GM23248 (cell line): ENCODE results near the gene DNAH14. TPM values are rescaled to one million over a fixed set of nuclear protein-coding genes. Genes with fewer than 3 reads are reported as not detected.
"Not testable (repeated sequence)": the region's sequence is repeated elsewhere in the genome, so short reads cannot be mapped to it uniquely, and the experiment has no call there.

ENCODE experiments used
- DNase-seq: peaks from one replicate; pipeline ENCODE4 v3.0.0-alpha.2; 2015
- H2AFZ ChIP-seq: fragments of 200-600 bp; sonication (generic); 2 replicates; pipeline ENCODE4 v1.6.1; 2016; ENCODE audit warnings: antibody characterized with exemption
- H3F3A ChIP-seq: fragments of 200-600 bp; sonication (generic); 2 replicates; pipeline ENCODE4 v1.6.1; 2016; ENCODE audit warnings: mild to moderate bottlenecking, antibody characterized with exemption, mixed run types; ENCODE audit not compliant: insufficient read depth
- H3K27ac ChIP-seq: fragments of 200-600 bp; sonication (generic); 2 replicates; pipeline ENCODE4 v1.5.1; 2016; ENCODE audit warnings: mild to moderate bottlenecking
- H3K27me3 ChIP-seq: fragments of 200-600 bp; sonication (generic); replicated peaks from 2 replicates; pipeline ENCODE4 v1.6.1; 2016; ENCODE audit warnings: mild to moderate bottlenecking; ENCODE audit not compliant: insufficient read depth
- H3K36me3 ChIP-seq: fragments of 200-600 bp; sonication (generic); 2 replicates; pipeline ENCODE4 v1.6.1; 2016; ENCODE audit warnings: low read depth, mild to moderate bottlenecking
- H3K4me1 ChIP-seq: fragments of 200-600 bp; sonication (generic); 2 replicates; pipeline ENCODE4 v1.6.1; 2016; ENCODE audit warnings: mild to moderate bottlenecking; ENCODE audit not compliant: insufficient read depth
- H3K4me2 ChIP-seq: fragments of 200-600 bp; sonication (generic); one replicate; pipeline ENCODE4 v1.6.1; 2016; ENCODE audit warnings: mild to moderate bottlenecking; ENCODE audit not compliant: unreplicated experiment
- H3K4me3 ChIP-seq: fragments of 200-600 bp; sonication (generic); 2 replicates; pipeline ENCODE4 v1.5.1; 2016; ENCODE audit warnings: mild to moderate bottlenecking
- H3K79me2 ChIP-seq: fragments of 200-600 bp; sonication (generic); 2 replicates; pipeline ENCODE4 v1.6.1; 2016; ENCODE audit warnings: mild to moderate bottlenecking; ENCODE audit not compliant: insufficient read depth
- H3K9ac ChIP-seq: fragments of 200-600 bp; sonication (generic); 2 replicates; pipeline ENCODE4 v1.6.1; 2016; ENCODE audit warnings: mild to moderate bottlenecking
- H3K9me2 ChIP-seq: fragments of 200-600 bp; sonication (generic); 2 replicates; pipeline ENCODE4 v1.6.1; 2016; ENCODE audit warnings: mixed run types, mild to moderate bottlenecking, moderate library complexity; ENCODE audit not compliant: insufficient read depth
- H3K9me3 ChIP-seq: fragments of 200-600 bp; sonication (generic); one replicate; pipeline ENCODE4 v1.6.1; 2017; ENCODE audit warnings: low read depth
- H4K20me1 ChIP-seq: fragments of 200-600 bp; sonication (generic); 2 replicates; pipeline ENCODE4 v1.6.0; 2016; ENCODE audit not compliant: insufficient read depth
- EZH2 ChIP-seq: fragments of 200-600 bp; sonication (generic); IDR thresholded peaks from 2 replicates; pipeline ENCODE4 v1.6.1; 2018; ENCODE audit warnings: antibody characterized with exemption, mild to moderate bottlenecking; ENCODE audit not compliant: insufficient read depth, poor library complexity, severe bottlenecking
- EZH2phosphoT487 ChIP-seq: fragments of 200-600 bp; sonication (generic); IDR thresholded peaks from 2 replicates; pipeline ENCODE4 v1.6.1; 2018; ENCODE audit warnings: antibody characterized with exemption, moderate library complexity, mild to moderate bottlenecking, low read depth; ENCODE audit not compliant: insufficient read depth
- WGBS, 2 experiments: methylation state at CpG; one replicate each; pipeline ENCODE4 v1.1.6; 2015 to 2017; ENCODE audit warnings: low lambda C conversion rate in 2 of 2, low coverage in 1 of 2; ENCODE audit errors: missing lambda C conversion rate in 2 of 2; 5-methylcytosine and 5-hydroxymethylcytosine counted together
- in situ Hi-C: fragments of 300-500 bp; cut with MboI; formaldehyde crosslinking; loops from 2 replicates; pipeline ENCODE4 v1.15.0; 2020
- polyA plus RNA-seq: library from polyadenylated mRNA; unstranded; fragments of >200 nt; fragmentation: Nextera tagmentation; extraction: Ambion mirVana; gene quantifications from 2 replicates; pipeline ENCODE4 v1.2.1, GENCODE V29; 2016
- total RNA-seq: library from RNA; depleted of rRNA; stranded (reverse); fragments of >200 nt; shearing (Covaris generic); gene quantifications from 2 replicates; pipeline ENCODE4 v1.2.3, GENCODE V29; 2014

Gene DNAH14
- total and polyA plus RNA-seq, 2 experiments from 2014 or later: 9.9 to 20.8 TPM

DNA sequence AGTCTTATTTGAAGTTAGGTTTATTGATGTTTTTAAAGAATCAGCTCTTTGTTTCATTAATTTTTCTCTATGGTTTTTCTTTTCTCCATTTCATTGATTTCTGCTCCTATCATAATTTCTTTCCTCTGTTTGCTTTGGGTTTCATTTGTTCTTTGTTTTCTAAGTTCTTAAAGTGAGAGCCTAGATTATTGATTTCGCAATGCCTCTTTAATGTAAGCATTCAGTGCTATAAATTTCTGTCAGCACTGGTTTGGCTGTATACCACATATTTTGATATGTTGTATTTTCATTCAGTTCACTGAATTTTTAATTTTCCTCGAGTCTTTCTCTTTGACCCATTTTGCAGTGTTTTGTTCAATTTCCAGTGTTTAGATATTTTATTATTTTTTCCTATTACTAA lies 68.7 kb downstream of the DNAH14 start:
- WGBS, 2 experiments: 43 to 46% methylated on average over 2 of the region's 2 CpGs
- TF ChIP-seq EZH2: no peak
- no peak for TF ChIP-seq EZH2phosphoT487

DNA sequence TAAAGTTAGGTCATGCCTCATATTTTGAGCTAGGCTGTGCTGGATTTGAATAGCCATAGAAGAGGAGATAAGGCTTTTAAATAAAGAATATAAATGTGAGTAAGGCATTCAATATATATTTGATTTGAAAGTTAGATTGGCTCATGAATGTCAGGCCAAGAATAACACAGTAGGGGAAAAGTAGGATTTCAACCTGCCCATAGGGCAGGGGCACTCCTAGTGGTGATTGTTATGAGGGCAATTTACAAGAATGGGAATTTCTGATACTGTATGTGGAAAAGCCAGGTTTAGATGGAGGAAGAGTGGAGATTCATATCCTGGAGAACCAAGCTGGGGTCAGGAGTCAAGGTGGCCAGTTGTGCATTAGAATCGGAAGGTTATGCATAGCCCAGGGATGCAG lies 74.9 kb downstream of the DNAH14 start:
- no peaks in the 10 kb centered on the region for H3K36me3 ChIP-seq
- H3K9ac ChIP-seq: no peak overlapping the region
- no peaks in the 10 kb centered on the region for H3K79me2 ChIP-seq
- no peak overlapping the region for H3K27ac ChIP-seq
- H3K4me1 ChIP-seq: no peaks in the 10 kb centered on the region
- 86 to 97% methylated on average over 1 of the region's 1 CpG for WGBS, 2 experiments
- in situ Hi-C loops: no loop called here
- H3K27me3 ChIP-seq: no peaks in the 10 kb centered on the region
- H3K4me3 ChIP-seq: no peak overlapping the region
- TF ChIP-seq EZH2phosphoT487 (no peak), EZH2 (no peak)
- no peaks in the 10 kb centered on the region for H3K9me2 ChIP-seq
- peak; percentile 2 for DNase-seq
- H2AFZ ChIP-seq: no peak overlapping the region
- no peaks in the 10 kb centered on the region for H3F3A ChIP-seq
- no peaks in the 10 kb centered on the region for H3K9me3 ChIP-seq
- no peaks in the 10 kb centered on the region for H4K20me1 ChIP-seq
- no peak overlapping the region for H3K4me2 ChIP-seq

More for the DNA sequence above, 68.7 kb downstream of the DNAH14 start:
- H3F3A ChIP-seq: no peaks in the 10 kb centered on the region
- H3K9me2 ChIP-seq: no peaks in the 10 kb centered on the region
- DNase-seq: no peak
- no peak overlapping the region for H3K9ac ChIP-seq
- H3K36me3 ChIP-seq: no peaks in the 10 kb centered on the region
- no peaks in the 10 kb centered on the region for H3K9me3 ChIP-seq
- H4K20me1 ChIP-seq: no peaks in the 10 kb centered on the region
- no peak overlapping the region for H2AFZ ChIP-seq
- no peaks in the 10 kb centered on the region for H3K27me3 ChIP-seq
- H3K4me1 ChIP-seq: no peaks in the 10 kb centered on the region
- no peak overlapping the region for H3K27ac ChIP-seq
- in situ Hi-C loops: no loop called here
- no peak overlapping the region for H3K4me2 ChIP-seq
- no peak overlapping the region for H3K4me3 ChIP-seq
- no peaks in the 10 kb centered on the region for H3K79me2 ChIP-seq

DNA sequence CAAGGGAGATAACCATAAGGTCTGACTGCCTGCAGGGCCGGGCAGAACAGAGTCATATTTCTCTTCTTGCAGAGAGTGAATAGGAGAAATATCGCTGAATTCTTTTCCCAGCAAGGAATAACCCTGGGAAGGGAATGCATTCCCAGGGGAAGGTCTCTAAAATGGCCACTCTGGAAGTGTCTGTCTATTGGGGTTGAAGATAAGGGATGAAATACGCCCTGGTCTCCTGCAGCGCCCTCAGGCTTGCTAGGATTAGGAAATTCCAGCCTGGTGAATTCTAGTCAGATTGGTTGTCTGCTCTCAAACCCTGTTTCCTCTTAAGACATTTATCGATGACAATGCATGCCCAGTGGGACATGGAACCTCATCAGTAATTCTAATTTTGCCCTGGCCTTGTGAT lies 76.9 kb downstream of the DNAH14 start:
- H3F3A ChIP-seq, H3K4me2 ChIP-seq, DNase-seq, H3K36me3 ChIP-seq, H3K27ac ChIP-seq, H3K79me2 ChIP-seq, in situ Hi-C loops, H3K9me3 ChIP-seq, H4K20me1 ChIP-seq, H2AFZ ChIP-seq, H3K4me3 ChIP-seq, H3K9ac ChIP-seq, H3K9me2 ChIP-seq, H3K27me3 ChIP-seq, H3K4me1 ChIP-seq: not testable (repeated sequence)
- WGBS, 2 experiments: 49% methylated on average over 5 of the region's 5 CpGs

DNA sequence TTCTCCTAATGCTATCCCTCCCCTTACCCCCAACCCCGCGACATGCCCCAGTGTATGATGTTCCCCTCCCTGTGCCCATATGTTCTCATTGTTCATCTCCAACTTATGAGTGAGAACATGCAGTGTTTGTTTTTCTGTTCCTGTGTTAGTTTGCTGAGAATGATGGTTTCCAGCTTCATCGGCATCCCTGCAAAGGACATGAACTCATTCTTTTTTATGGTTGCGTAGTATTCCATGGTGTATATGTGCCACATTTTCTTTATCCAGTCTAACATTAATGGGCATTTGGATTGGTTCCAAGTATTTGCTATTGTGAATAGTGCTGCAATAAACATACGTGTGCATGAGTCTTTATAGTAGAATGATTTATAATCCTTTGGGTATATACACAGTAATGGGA lies 78.6 kb downstream of the DNAH14 start:
- H3F3A ChIP-seq, H3K4me1 ChIP-seq, H3K9me3 ChIP-seq, in situ Hi-C loops, H3K4me2 ChIP-seq, H3K9ac ChIP-seq, H3K79me2 ChIP-seq, H3K27ac ChIP-seq, H3K36me3 ChIP-seq, H2AFZ ChIP-seq, H3K4me3 ChIP-seq, H3K27me3 ChIP-seq, H4K20me1 ChIP-seq, DNase-seq, H3K9me2 ChIP-seq: not testable (repeated sequence)
- WGBS, 2 experiments: 85 to 89% methylated on average over 4 to 5 of the region's 5 CpGs

DNA sequence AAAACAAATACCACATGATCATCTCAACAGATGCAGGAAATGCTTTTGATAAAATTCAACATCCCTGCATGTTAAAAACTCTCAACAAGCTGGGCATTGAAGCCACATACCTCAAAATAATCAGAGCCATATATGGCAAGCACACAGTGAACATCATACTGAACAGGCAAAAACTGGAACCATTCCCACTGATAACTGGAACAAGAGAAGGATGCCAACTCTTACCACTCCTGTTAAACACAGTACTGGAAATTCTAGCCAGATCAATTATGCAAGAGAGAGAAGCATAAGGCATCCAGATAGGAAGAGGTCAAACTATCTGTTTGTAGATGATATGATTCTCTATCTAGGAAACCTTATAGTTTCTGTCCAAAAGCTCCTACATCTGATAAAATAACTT lies 91.6 kb downstream of the DNAH14 start:
- Histone ChIP-seq H4K20me1 (no peaks in the 10 kb centered on the region), H3K36me3 (no peaks in the 10 kb centered on the region), H3K27me3 (no peaks in the 10 kb centered on the region), H3K9me2 (no peaks in the 10 kb centered on the region), H3K27ac (no peak overlapping the region), H3K4me2 (no peak overlapping the region), H3K79me2 (no peaks in the 10 kb centered on the region), H3K9ac (no peak overlapping the region), H3K4me1 (no peaks in the 10 kb centered on the region), H3K9me3 (no peaks in the 10 kb centered on the region), H3K4me3 (no peak overlapping the region), H2AFZ (no peak overlapping the region), H3F3A (no peaks in the 10 kb centered on the region)
- TF ChIP-seq EZH2phosphoT487 (no peak), EZH2 (no peak)
- DNase-seq: no peak
- in situ Hi-C loops: no loop called here
